Gastroesophageal sphincter (tissue), 3 donors: ENCODE results near the gene SULT4A1.

Experiments used
- POLR2A ChIP-seq, 2 donors: fragments of 450-650 bp; IDR thresholded peaks; one replicate each; pipeline ENCODE4 v1.6.1; 2017; ENCODE audit warnings: antibody characterized with exemption in 2 of 2, mild to moderate bottlenecking in 2 of 2, moderate library complexity in 1 of 2
- TF ChIP-seq, protein P1 (sequence below), 4 experiments: fragments of 200-600 bp in 2 of 4; fragments of 450-650 bp in 2 of 4; sonication (generic) in 1 of 4; IDR thresholded peaks; one replicate each; pipeline ENCODE4 v1.5.1; 2017 to 2019; ENCODE audit warnings: antibody characterized with exemption in 4 of 4, mild to moderate bottlenecking in 2 of 4, moderate library complexity in 2 of 4

DNA sequence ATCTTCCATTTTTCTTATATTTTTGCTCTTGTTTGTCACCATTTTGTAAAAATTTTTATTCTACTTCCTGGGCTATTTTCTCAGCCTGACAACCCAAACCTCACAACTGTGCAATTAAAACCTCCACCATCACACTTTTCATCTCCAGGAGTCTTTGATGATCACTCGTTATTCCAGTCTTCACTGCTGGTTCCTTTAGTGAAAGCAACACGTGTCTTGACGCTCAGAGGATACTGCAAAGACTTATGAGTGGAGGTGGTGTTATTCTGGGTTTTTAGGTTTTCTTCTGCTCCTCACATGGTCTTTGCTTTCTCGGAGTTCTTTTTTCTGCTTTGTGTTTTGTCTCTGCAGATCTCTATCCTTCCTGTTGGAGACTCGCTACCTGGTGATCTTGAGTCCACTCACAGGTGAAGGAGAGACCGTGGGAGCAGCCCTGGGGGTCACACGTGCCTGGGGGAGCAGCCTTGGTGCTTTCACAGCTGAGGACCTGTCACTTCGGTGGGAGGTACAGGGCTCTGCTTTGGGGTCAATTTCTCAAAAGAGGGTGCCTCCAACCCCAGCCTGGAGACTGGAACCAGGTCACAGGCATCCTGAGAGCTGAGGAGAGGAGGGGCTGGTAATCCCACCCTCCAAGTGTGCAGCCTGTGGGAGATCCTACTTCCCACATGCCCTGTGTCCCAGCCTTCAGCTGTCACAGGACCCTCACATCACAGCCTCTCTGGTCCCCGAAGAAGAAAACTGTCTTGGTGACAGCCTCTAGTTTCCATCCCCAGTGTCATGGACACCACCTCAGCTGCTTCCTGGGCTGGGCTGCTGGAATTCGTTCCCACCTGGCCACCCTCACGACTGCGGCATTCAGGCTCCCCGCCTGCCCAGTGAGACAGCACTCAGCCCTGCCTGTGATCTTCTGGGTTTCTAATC is 11.0 kb downstream of the SULT4A1 start:
- TF ChIP-seq, protein P1, sequence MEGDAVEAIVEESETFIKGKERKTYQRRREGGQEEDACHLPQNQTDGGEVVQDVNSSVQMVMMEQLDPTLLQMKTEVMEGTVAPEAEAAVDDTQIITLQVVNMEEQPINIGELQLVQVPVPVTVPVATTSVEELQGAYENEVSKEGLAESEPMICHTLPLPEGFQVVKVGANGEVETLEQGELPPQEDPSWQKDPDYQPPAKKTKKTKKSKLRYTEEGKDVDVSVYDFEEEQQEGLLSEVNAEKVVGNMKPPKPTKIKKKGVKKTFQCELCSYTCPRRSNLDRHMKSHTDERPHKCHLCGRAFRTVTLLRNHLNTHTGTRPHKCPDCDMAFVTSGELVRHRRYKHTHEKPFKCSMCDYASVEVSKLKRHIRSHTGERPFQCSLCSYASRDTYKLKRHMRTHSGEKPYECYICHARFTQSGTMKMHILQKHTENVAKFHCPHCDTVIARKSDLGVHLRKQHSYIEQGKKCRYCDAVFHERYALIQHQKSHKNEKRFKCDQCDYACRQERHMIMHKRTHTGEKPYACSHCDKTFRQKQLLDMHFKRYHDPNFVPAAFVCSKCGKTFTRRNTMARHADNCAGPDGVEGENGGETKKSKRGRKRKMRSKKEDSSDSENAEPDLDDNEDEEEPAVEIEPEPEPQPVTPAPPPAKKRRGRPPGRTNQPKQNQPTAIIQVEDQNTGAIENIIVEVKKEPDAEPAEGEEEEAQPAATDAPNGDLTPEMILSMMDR (IDR thresholded peaks at IDR 0.05): no peak
- TF ChIP-seq POLR2A (IDR thresholded peaks at IDR 0.05): no peak
